Measurements from ENCODE around the gene GPR6.

GPR6 gene, protein sequence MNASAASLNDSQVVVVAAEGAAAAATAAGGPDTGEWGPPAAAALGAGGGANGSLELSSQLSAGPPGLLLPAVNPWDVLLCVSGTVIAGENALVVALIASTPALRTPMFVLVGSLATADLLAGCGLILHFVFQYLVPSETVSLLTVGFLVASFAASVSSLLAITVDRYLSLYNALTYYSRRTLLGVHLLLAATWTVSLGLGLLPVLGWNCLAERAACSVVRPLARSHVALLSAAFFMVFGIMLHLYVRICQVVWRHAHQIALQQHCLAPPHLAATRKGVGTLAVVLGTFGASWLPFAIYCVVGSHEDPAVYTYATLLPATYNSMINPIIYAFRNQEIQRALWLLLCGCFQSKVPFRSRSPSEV

DNA sequence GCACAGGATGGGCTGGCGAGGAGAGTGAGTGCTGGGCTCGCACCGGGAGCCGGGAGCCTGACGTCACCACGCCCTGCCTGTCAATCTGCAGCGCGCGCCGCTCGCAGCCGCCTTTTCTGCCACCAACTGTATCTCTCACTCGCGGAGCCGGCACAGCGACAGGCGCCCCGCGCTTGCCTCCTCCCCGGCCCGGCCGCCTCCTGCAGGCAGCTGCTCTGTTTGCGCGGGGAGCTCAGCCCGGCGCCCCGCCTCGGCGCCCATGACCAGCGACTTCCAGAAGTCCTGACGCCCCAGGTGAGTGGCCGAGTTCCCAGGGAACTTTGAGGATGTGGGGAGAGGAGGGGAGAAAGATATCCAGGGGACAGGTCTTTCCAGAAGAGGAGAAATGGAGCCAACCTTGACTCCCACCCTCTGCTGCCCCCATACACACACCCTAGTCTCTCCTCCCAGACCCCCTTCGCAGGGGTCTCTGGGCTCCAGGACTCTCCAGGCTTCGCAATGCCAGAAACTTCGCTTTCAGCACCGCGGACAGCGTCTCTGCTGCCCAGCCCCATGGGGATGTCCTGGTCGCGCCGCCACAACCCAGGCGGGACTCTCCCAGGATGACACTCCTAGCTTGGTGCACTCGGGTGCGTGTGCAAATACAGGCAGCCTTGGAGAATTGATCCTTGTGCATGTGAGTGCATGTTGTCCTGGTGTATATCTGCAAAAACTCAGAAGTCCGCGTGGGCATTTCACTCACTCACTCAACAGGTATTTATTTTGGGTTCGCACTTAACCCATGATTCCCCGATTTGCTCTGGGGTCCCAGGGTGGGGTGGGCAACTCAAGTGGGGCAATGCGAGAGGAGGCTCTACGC is at the start of gene GPR6:
Gene GPR6, plus strand, starts transcription at position 138 of the 859 bp plus-strand sequence. CDS start 802 bp downstream, outside the sequence.
- DNase-seq (ENCODE audit: low spot score), result peak; percentile 5

DNA sequence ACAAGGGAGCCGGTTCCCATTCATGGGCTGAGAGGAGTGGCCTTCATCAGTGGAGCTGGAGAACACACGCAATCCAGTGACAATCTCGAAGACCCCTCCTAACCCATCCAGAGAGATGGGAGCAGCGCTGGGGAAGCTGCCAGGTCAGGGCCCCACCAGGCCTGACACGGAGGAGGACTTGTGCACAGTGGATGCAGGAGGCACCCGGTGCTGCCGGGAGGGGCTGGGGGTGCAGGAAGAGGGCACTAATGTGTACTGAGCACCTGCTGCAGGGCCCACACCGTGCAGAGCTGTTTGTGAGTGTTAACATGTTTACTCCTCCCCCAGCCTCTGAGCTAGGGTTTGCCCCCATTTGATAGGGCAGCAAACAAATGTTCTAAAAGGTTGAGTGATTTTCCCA is 43.8 kb upstream of the GPR6 start:
- DNase-seq (ENCODE audit: low spot score), result no peak

DNA sequence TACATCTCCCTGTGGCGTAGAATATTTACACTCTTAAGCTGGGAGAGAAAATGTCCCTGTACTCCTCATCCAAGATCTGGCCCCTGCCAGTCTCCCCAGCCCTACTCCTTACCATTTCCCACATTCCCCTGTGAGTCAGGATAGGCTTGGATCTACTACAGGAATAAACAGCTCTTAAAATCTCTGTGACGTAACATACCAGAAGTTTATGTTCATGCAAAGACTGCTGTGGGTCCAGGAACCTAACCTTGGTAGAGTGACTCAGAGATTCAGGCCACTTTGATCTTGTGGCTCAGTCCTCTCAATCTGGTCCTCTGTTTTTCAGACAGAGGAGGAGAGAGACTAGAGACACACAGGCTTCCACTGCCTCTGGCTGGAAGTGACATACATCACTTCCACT is 38.5 kb upstream of the GPR6 start:
- no peak for DNase-seq (ENCODE audit: low spot score)

GRCh38 chr6:109944448-109944847 is 33.7 kb upstream of the GPR6 start:
- no peak for DNase-seq (ENCODE audit: low spot score)

GRCh38 chr6:109945091-109945490 is 33.0 kb upstream of the GPR6 start:
- no peak for DNase-seq (ENCODE audit: low spot score)

GRCh38 chr6:109946979-109947378 is 31.1 kb upstream of the GPR6 start:
- DNase-seq (ENCODE audit: low spot score), result no peak

- DNase-seq (ENCODE audit: low spot score), result no peak
These were observed 28.6 kb upstream of the GPR6 start for GRCh38 chr6:109949281-109950065.

- no peak for DNase-seq (ENCODE audit: low spot score)
These were observed 22.6 kb upstream of the GPR6 start for GRCh38 chr6:109955491-109955890.

- DNase-seq (ENCODE audit: low spot score), result no peak
These were observed 19.5 kb upstream of the GPR6 start for GRCh38 chr6:109958626-109959025.

DNA sequence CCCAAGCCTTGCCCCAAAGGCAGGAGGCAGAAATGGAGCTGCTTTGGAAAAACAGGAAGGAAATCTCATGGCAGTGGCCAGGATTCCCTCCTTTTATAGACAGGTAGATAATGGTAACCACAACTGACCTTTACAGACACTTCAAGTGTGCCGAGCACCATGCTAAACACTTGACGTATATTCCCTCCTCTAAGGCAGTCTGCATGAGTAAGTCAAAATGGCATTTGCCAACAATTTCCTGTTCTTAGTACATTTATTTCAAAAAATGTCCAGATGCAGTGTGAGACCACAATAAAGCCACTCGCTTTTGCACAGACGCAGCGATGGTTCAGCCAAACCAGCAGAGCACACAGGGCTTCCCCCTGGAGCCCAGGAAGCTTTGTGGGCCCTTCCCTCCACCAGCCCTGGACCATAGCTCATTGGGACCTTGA is 16.5 kb upstream of the GPR6 start:
- no peak for DNase-seq (ENCODE audit: low spot score)

DNA sequence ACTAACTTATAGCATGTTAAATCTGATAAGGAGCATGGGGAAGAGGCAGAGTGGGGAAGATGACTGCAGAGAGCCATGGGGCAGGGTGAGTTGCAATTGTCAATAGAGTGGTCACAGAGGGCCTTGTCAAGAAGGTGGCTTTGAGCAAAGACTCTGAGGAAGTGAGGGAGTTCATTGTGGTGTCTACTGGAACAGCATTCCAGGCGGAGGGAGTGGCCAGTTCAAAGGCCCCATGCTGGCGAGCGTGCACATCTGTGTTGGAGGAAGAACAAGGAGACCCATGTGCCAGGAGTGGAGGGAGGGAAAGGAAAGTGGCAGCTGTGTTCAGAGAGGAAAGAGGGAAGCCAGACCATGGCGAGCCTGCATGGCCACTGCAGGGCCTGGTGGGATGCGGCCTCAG is 15.8 kb upstream of the GPR6 start:
- no peak for DNase-seq (ENCODE audit: low spot score)

DNA sequence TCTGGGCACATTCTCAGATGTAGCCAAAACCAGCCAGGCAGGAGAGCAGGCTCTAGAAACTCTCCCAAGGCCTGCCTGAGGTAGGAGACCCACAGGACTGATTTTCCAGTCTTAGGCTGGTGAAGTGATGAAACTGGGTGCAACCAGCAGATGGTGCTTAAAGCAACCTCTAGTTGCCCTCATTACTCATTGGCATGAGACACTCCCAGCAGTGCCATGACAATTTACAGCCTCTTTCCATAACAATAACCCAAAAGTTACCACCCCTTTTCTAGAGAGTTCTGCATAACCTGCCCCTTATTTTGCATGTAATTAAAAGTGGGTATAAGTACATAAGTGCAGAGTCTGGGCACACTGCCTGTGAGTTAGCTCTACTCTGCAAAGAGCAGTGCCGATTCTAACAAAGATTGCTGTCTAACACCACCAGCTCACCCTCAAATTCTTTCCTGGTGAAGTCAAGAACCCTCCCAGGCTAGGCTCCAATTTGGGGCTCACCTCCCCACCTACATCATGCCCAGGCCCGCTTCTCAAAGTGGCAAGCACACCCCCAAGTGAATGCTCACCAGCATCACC is 14.4 kb upstream of the GPR6 start:
- DNase-seq (ENCODE audit: low spot score), result no peak

GRCh38 chr6:109964949-109965348 is 13.2 kb upstream of the GPR6 start:
- DNase-seq (ENCODE audit: low spot score), result no peak

GRCh38 chr6:109966299-109966698 is 11.8 kb upstream of the GPR6 start:
- no peak for DNase-seq (ENCODE audit: low spot score)

DNA sequence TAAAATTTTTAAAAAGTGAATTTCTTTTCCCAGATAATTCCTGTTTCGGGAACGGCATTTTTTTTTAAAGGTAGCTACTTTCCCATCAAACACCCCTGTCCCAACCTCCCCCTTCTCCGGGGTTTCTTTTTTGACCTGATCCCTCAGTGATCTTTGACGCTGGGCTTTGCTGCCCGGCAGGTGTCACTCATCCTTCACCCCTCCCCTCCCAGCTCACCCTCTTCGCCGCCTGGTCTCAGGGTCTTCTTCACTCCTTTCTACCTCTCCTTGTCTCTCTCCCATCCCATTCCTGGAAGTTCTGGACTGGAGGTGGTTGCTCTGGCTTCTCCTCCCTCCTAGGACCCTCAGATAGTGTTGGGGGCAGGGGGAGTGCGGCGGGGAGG is 329 bp upstream of the GPR6 start:
- DNase-seq (ENCODE audit: low spot score), result no peak

- no peak for DNase-seq (ENCODE audit: low spot score)
These were observed 1.2 kb downstream of the GPR6 start for GRCh38 chr6:109979033-109979921.

- DNase-seq (ENCODE audit: low spot score), result no peak
These were observed 6.3 kb downstream of the GPR6 start for GRCh38 chr6:109984410-109984809.

- DNase-seq (ENCODE audit: low spot score), result no peak
These were observed 9.1 kb downstream of the GPR6 start for GRCh38 chr6:109987196-109987595.

DNA sequence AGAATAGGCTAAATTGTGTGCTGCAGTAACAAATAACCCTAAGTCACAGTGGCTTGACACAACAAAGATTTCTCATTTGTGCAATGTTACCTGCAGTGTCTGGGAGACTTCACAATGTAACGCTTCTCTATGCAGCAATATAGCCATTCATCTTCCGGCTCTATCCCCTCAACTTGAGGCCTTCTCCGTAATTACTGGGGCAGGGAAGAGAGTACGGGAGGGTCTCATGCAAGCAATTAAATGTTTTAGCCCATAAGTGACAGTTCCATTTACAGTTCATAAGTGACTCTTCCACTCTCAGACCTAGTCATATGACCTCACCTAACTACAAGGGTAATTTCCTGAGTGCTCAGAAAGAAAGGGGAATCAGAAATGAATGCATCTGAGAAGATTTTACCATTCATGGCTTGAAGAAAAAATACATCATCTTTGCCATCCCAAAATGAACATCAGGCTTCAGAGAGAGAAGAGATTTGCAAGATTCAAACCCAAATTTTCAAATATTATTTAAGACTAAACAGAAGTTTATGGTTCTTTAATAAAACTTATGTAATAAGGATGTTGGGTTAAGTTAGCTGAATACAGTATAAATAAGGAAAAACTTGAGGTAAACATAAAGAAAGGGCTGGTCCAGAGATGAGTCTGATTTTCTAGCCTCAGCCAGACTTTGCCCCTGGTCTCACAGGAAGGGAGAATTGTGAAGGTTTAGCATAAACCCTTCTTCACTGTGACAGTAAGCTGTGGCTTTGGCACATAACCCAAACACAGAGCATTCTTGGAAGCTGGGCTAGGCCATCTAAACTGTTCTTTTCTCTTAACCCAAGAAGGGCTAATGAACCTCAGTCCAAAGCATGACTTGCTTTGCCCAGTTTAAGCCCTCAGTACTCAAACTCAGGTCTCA is 13.3 kb downstream of the GPR6 start:
- DNase-seq (ENCODE audit: low spot score), result no peak

GRCh38 chr6:109998159-109998785 is 20.2 kb downstream of the GPR6 start:
- no peak for DNase-seq (ENCODE audit: low spot score)
